Keratinocyte (primary cell): ENCODE data around the gene PEX1. TPM values are rescaled to one million over a fixed set of nuclear protein-coding genes. Genes with fewer than 3 reads are reported as not detected.

Source experiments
- DNase-seq: peaks from one replicate; pipeline ENCODE4 v3.0.0-alpha.2; 2011; ENCODE audit warnings: low read depth, missing footprints, low spot score
- FAIRE-seq: peaks from 2 replicates; lab custom pipeline; 2011; peaks lifted over from hg19 to GRCh38; lab: Jason Lieb, UNC
- H2AFZ ChIP-seq: 2 replicates; pipeline ENCODE4 v1.6.0; 2012; ENCODE audit warnings: low read length, control low read depth, inconsistent platforms; ENCODE audit not compliant: control insufficient read depth
- H3K27ac ChIP-seq: 2 replicates; pipeline ENCODE4 v1.5.1; 2011; ENCODE audit warnings: low read length; ENCODE audit not compliant: control insufficient read depth, insufficient read depth
- H3K27me3 ChIP-seq: 3 replicates; pipeline ENCODE4 v1.6.0; 2011; ENCODE audit warnings: low read length; ENCODE audit not compliant: control insufficient read depth, insufficient read depth; ENCODE audit errors: extremely low read depth
- H3K36me3 ChIP-seq, 2 experiments: 2 replicates in 1 of 2; 3 replicates in 1 of 2; pipeline ENCODE4 v1.5.1; 2011; ENCODE audit warnings: low read length in 2 of 2, mild to moderate bottlenecking in 1 of 2; ENCODE audit not compliant: control insufficient read depth in 2 of 2, insufficient read depth in 2 of 2; ENCODE audit errors: extremely low read depth in 1 of 2
- H3K4me1 ChIP-seq: 3 replicates; pipeline ENCODE4 v1.5.1; 2011; ENCODE audit warnings: low read length; ENCODE audit not compliant: control insufficient read depth, insufficient read depth; ENCODE audit errors: extremely low read depth
- H3K4me2 ChIP-seq: 3 replicates; pipeline ENCODE4 v1.6.0; 2011; ENCODE audit warnings: low read depth, low read length; ENCODE audit not compliant: control insufficient read depth, insufficient read depth; ENCODE audit errors: extremely low read depth
- H3K4me3 ChIP-seq, 3 experiments: fragments of 200-600 bp in 1 of 3; sonication (generic) in 1 of 3; 2 replicates in 2 of 3; 3 replicates in 1 of 3; pipeline ENCODE4 v1.5.1; 2011 to 2016; ENCODE audit warnings: low read length in 3 of 3, mild to moderate bottlenecking in 3 of 3, control low read depth in 2 of 3, inconsistent platforms in 1 of 3, low read depth in 1 of 3, mixed read lengths in 1 of 3, mixed run types in 1 of 3, moderate library complexity in 1 of 3; ENCODE audit not compliant: control insufficient read depth in 2 of 3, insufficient read depth in 2 of 3; ENCODE audit errors: extremely low read depth in 1 of 3
- H3K79me2 ChIP-seq: 2 replicates; pipeline ENCODE4 v1.6.0; 2012; ENCODE audit warnings: low read length; ENCODE audit not compliant: control insufficient read depth, insufficient read depth
- H3K9ac ChIP-seq: 3 replicates; pipeline ENCODE4 v1.6.0; 2011; ENCODE audit warnings: low read length; ENCODE audit not compliant: control insufficient read depth, insufficient read depth; ENCODE audit errors: extremely low read depth
- H3K9me1 ChIP-seq: 3 replicates; pipeline ENCODE4 v1.6.0; 2011; ENCODE audit warnings: low read length; ENCODE audit not compliant: control insufficient read depth, insufficient read depth; ENCODE audit errors: extremely low read depth
- H3K9me3 ChIP-seq: 2 replicates; pipeline ENCODE4 v1.5.1; 2012; ENCODE audit warnings: low read depth, low read length; ENCODE audit not compliant: control insufficient read depth
- H4K20me1 ChIP-seq: 3 replicates; pipeline ENCODE4 v1.6.0; 2011; ENCODE audit warnings: low read length; ENCODE audit not compliant: control insufficient read depth, insufficient read depth; ENCODE audit errors: extremely low read depth
- CTCF ChIP-seq, 3 experiments: IDR thresholded peaks in 1 of 3; conservative IDR thresholded peaks in 1 of 3; optimal IDR thresholded peaks in 1 of 3; 2 replicates in 2 of 3; 3 replicates in 1 of 3; pipeline versions ENCODE3 to v1.5.1; 2011; ENCODE audit warnings: low read length in 3 of 3, mild to moderate bottlenecking in 3 of 3, moderate library complexity in 2 of 3, control low read depth in 1 of 3, inconsistent platforms in 1 of 3; ENCODE audit not compliant: insufficient read depth in 2 of 3; ENCODE audit errors: extremely low read depth in 1 of 3
- EZH2 ChIP-seq: IDR thresholded peaks from one replicate; pipeline ENCODE4 v1.6.1; 2012; ENCODE audit warnings: inconsistent platforms, mild to moderate bottlenecking, low read length, moderate library complexity
- dilution Hi-C: fragments of 300-500 bp; cut with MboI; formaldehyde crosslinking; loops from one replicate; pipeline ENCODE4 v1.7.0; 2020; ENCODE audit warnings: low sequenced_read_pairs; ENCODE audit not compliant: extremely low pct_ligation_motif_present
- polyA plus RNA-seq, 5 experiments: library from polyadenylated mRNA; depleted of rRNA in 3 of 5; stranded (reverse) in 3 of 5; stranded (forward) in 1 of 5; unstranded in 1 of 5; fragments of >200 nt; gene quantifications; 1 replicate in 1 of 5; 2 replicates in 3 of 5; 3 replicates in 1 of 5; pipeline versions ENCODE4 v1.2.1 to v1.2.3, GENCODE V29; 2011 to 2012; ENCODE audit warnings: missing spikeins in 2 of 5, low read depth in 1 of 5, low replicate concordance in 1 of 5

Gene PEX1
- polyA plus RNA-seq, 1 donor (not counting 4 experiments of a cell fraction or from before 2014, with no cell fraction given) = 17.4 TPM

- Histone ChIP-seq H3K9me3 (no peaks in the 10 kb centered on the region), H4K20me1 (no peaks in the 10 kb centered on the region), H3K27me3 (no peaks in the 10 kb centered on the region), H3K4me2 (no peak overlapping the region), H2AFZ (no peak overlapping the region), H3K79me2 (no peaks in the 10 kb centered on the region), H3K4me1 (peaks cover 5% of the 10 kb centered on the region), H3K9me1 (no peaks in the 10 kb centered on the region), H3K27ac (no peak overlapping the region), H3K36me3 (peaks cover 15 to 18% of the 10 kb centered on the region in 2 experiments), H3K4me3 (no peak overlapping the region), H3K9ac (no peak overlapping the region)
- dilution Hi-C loops = no loop called here
- no peak for FAIRE-seq
- TF ChIP-seq EZH2 = no peak
- TF ChIP-seq CTCF (optimal IDR thresholded peaks at IDR 0.05 in 1 of 3, IDR thresholded peaks at IDR 0.05 in 1 of 3, conservative IDR thresholded peaks at IDR 0.05 in 1 of 3; ENCODE audit: extremely low read depth in 1 of 3, insufficient read depth in 2 of 3, low read length in 3 of 3) = no peak
- no peak for DNase-seq
Observed at GRCh38 chr7:92456236-92456635, 72.1 kb downstream of the PEX1 start.

- FAIRE-seq (no peak), DNase-seq (no peak)
- H3K4me1 ChIP-seq = peaks cover 6% of the 10 kb centered on the region
- H3K36me3 ChIP-seq = peaks cover 15 to 22% of the 10 kb centered on the region in 2 experiments
- no peak overlapping the region for H3K4me3 ChIP-seq
- TF ChIP-seq EZH2 = no peak
- no peak for TF ChIP-seq CTCF (optimal IDR thresholded peaks at IDR 0.05 in 1 of 3, IDR thresholded peaks at IDR 0.05 in 1 of 3, conservative IDR thresholded peaks at IDR 0.05 in 1 of 3; ENCODE audit: extremely low read depth in 1 of 3, insufficient read depth in 2 of 3, low read length in 3 of 3)
- no peak overlapping the region for H3K4me2 ChIP-seq
- H4K20me1 ChIP-seq = no peaks in the 10 kb centered on the region
- no peak overlapping the region for H3K9ac ChIP-seq
- H3K9me1 ChIP-seq = no peaks in the 10 kb centered on the region
- no peak overlapping the region for H3K27ac ChIP-seq
- H3K9me3 ChIP-seq = no peaks in the 10 kb centered on the region
- H3K27me3 ChIP-seq = no peaks in the 10 kb centered on the region
- H2AFZ ChIP-seq = no peak overlapping the region
- H3K79me2 ChIP-seq = no peaks in the 10 kb centered on the region
- dilution Hi-C loops = no loop called here
Observed at GRCh38 chr7:92451645-92452044, 76.7 kb downstream of the PEX1 start.
